Activated naive CD8-positive, alpha-beta T cell treated with anti-CD3 and anti-CD28 coated beads for 36 hours (primary cell): ENCODE measurements around the gene NLE1. TPM values are rescaled to one million over a fixed set of nuclear protein-coding genes. Genes with fewer than 3 reads are reported as not detected.
"Not testable (repeated sequence)": the region's sequence is repeated elsewhere in the genome, so short reads cannot be mapped to it uniquely, and the experiment has no call there.

ENCODE experiments used
- DNase-seq: peaks from one replicate; pipeline ENCODE4 v3.0.0; 2021
- H3K27ac Mint-ChIP-seq: one replicate; pipeline ENCODE4 v1.8.0; 2022; ENCODE audit warnings: mild to moderate bottlenecking, moderate library complexity, mixed read lengths
- H3K27me3 Mint-ChIP-seq: one replicate; pipeline ENCODE4 v1.8.0; 2022; ENCODE audit warnings: mild to moderate bottlenecking, mixed read lengths
- H3K36me3 Mint-ChIP-seq: one replicate; pipeline ENCODE4 v1.8.0; 2021; ENCODE audit warnings: mild to moderate bottlenecking, mixed read lengths
- H3K4me1 Mint-ChIP-seq: one replicate; pipeline ENCODE4 v1.8.0; 2021; ENCODE audit warnings: mixed read lengths
- H3K4me3 Mint-ChIP-seq: one replicate; pipeline ENCODE4 v1.8.0; 2022; ENCODE audit warnings: mild to moderate bottlenecking, moderate library complexity, mixed read lengths
- H3K9me3 Mint-ChIP-seq: one replicate; pipeline ENCODE4 v1.8.0; 2022; ENCODE audit warnings: mixed read lengths
- total RNA-seq, 2 experiments: library from RNA; stranded (reverse); gene quantifications; one replicate each; pipeline ENCODE4 v1.2.3, GENCODE V29; 2021

The NLE1 gene
- total RNA-seq, 2 experiments from 2014 or later = 59.9 to 61.8 TPM

- DNase-seq, H3K9me3 Mint-ChIP-seq, H3K36me3 Mint-ChIP-seq, H3K4me1 Mint-ChIP-seq, H3K4me3 Mint-ChIP-seq, H3K27ac Mint-ChIP-seq, H3K27me3 Mint-ChIP-seq: not testable (repeated sequence)
Measured at GRCh38 chr17:35151080-35151479, 9.0 kb upstream of the NLE1 start.

- no peak overlapping the region for H3K4me3 Mint-ChIP-seq
- no peak for DNase-seq
Measured at GRCh38 chr17:35149941-35150340, 7.8 kb upstream of the NLE1 start.

GRCh38 chr17:35148144-35148543 lies 6.0 kb upstream of the NLE1 start:
- no peak for DNase-seq
- Mint-ChIP-seq H3K4me1 (no peaks in the 10 kb centered on the region), H3K9me3 (no peaks in the 10 kb centered on the region), H3K4me3 (no peak overlapping the region), H3K27me3 (no peaks in the 10 kb centered on the region), H3K27ac (no peak overlapping the region), H3K36me3 (no peaks in the 10 kb centered on the region)

More at GRCh38 chr17:35149941-35150340, 7.8 kb upstream of the NLE1 start:
- Mint-ChIP-seq H3K9me3 (no peaks in the 10 kb centered on the region), H3K27me3 (no peaks in the 10 kb centered on the region), H3K27ac (no peak overlapping the region), H3K4me1 (no peaks in the 10 kb centered on the region), H3K36me3 (no peaks in the 10 kb centered on the region)

- no peak for DNase-seq
- H3K9me3 Mint-ChIP-seq = no peaks in the 10 kb centered on the region
- H3K27me3 Mint-ChIP-seq = no peaks in the 10 kb centered on the region
- no peak within 1 kb of the TSS for H3K4me3 Mint-ChIP-seq
- peak within 1 kb of the TSS; percentile 17 for H3K27ac Mint-ChIP-seq
- peaks cover 1% of the 10 kb centered on the region for H3K4me1 Mint-ChIP-seq
- no peaks in the 10 kb centered on the region for H3K36me3 Mint-ChIP-seq
Measured at GRCh38 chr17:35147375-35147905, 5.3 kb upstream of the NLE1 start, which contains the start of gene UNC45B. Gene UNC45B (plus strand): TSS chr17:35147817. CDS start chr17:35148264, 447 bp downstream.

DNA sequence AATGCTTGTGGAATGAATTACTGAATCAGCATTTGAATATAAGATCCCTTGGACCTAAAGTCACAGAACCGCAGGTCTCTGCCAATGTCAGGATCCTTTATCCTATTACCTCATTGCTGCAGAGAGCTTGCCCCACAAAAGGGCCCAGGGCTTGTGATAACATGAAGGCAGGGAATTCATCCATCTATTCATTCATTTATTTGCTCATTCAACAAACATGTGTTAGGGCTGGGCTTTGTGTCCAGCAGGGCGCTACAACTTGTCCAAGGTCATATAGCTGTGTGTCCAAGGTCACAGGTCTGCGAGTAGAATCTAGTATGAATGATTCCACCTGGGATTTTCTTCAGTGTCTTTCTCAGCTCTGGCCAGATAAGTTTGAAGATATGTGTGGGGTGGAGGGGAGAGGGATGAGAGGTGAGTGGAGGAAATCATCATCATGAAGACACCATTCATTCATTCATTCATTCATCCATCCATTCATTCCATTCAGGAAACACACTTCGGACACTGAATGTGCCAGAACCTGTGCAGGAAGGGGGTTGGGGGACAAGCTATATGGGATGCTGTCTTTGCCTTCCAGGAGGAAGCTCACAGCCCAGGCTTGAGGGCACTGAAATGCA lies 4.2 kb upstream of the NLE1 start:
- no peak for DNase-seq
- Mint-ChIP-seq H3K4me1 (peaks cover 3% of the 10 kb centered on the region), H3K9me3 (no peaks in the 10 kb centered on the region), H3K27me3 (no peaks in the 10 kb centered on the region), H3K4me3 (no peak overlapping the region), H3K27ac (no peak overlapping the region), H3K36me3 (peaks cover 2% of the 10 kb centered on the region)

- no peak for DNase-seq
- H3K36me3 Mint-ChIP-seq = peaks cover 14% of the 10 kb centered on the region
Measured at GRCh38 chr17:35144840-35145239, 2.7 kb upstream of the NLE1 start.

DNA sequence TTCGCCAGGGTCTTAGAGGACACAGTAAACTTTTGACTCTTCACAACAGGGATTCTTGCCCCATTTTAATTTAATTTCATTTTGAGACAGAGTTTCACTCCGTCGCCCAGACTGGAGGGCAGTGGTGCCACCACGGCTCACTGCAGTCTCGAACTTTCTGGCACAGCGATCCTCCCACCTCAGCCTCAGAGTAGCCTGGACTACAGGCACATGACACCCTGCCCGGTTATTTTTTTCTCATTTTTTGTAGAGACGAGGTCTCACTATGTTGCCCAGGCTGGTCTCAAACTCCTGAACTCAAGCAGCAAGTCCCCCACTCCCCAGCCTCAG lies 329 bp upstream of the NLE1 start:
- H3K9me3 Mint-ChIP-seq = no peaks in the 10 kb centered on the region
- H3K36me3 Mint-ChIP-seq = peaks cover 24% of the 10 kb centered on the region
- peaks cover 20% of the 10 kb centered on the region for H3K4me1 Mint-ChIP-seq
- peak overlapping the region; percentile 84 for H3K27ac Mint-ChIP-seq
- no peak for DNase-seq
- peak overlapping the region; percentile 84 for H3K4me3 Mint-ChIP-seq
- H3K27me3 Mint-ChIP-seq = no peaks in the 10 kb centered on the region

More at GRCh38 chr17:35144840-35145239, 2.7 kb upstream of the NLE1 start:
- Mint-ChIP-seq H3K27me3 (no peaks in the 10 kb centered on the region), H3K4me3 (no peak overlapping the region), H3K27ac (no peak overlapping the region), H3K9me3 (no peaks in the 10 kb centered on the region), H3K4me1 (peaks cover 11% of the 10 kb centered on the region)

DNA sequence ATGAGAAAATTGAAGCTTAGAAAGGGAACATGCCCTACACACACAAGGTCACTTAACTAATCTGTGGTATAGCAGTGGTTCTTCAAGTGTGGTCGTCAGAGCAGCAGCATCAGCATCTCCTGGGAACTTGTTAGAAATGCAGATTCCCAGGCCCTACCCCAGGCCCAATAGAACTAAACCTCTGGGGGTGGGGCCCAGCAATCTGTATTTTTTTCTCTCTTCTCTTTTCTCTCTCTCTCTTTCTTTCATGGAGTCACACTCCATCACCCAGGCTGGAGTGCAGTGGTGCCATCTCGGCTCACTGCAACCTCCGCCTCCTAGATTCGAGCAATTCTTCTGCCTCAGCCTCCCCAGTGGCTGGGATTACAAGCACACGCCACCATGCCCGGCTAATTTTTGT lies 3.9 kb downstream of the NLE1 start:
- H3K27me3 Mint-ChIP-seq = no peaks in the 10 kb centered on the region
- H3K27ac Mint-ChIP-seq = no peak overlapping the region
- no peak for DNase-seq
- no peaks in the 10 kb centered on the region for H3K9me3 Mint-ChIP-seq
- H3K36me3 Mint-ChIP-seq = peaks cover 32% of the 10 kb centered on the region
- H3K4me3 Mint-ChIP-seq = no peak overlapping the region
- H3K4me1 Mint-ChIP-seq = peaks cover 20% of the 10 kb centered on the region

DNA sequence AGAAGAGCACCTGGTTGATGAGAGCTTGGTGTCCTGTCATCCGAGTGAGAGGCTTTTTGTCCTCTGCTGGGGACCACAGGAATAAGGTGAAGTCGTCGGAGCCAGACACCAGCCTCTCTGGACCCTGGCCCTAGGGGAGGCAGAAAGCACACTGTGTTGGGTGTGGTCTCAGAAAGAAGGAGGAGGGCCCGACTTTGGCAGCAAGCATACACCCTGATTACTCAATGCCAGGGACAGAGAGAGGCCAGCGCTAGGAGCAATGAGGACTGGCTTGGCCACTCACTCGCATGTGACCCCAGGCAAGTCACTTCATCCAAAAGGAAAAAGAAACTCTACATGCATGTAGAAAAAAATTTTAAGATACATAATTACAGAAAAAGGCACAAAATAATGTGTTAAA lies 6.8 kb downstream of the NLE1 start:
- H3K4me3 Mint-ChIP-seq = no peak overlapping the region
- H3K36me3 Mint-ChIP-seq = peaks cover 26% of the 10 kb centered on the region
- peaks cover 15% of the 10 kb centered on the region for H3K4me1 Mint-ChIP-seq
- no peak overlapping the region for H3K27ac Mint-ChIP-seq
- no peaks in the 10 kb centered on the region for H3K27me3 Mint-ChIP-seq
- no peaks in the 10 kb centered on the region for H3K9me3 Mint-ChIP-seq
- no peak for DNase-seq

DNA sequence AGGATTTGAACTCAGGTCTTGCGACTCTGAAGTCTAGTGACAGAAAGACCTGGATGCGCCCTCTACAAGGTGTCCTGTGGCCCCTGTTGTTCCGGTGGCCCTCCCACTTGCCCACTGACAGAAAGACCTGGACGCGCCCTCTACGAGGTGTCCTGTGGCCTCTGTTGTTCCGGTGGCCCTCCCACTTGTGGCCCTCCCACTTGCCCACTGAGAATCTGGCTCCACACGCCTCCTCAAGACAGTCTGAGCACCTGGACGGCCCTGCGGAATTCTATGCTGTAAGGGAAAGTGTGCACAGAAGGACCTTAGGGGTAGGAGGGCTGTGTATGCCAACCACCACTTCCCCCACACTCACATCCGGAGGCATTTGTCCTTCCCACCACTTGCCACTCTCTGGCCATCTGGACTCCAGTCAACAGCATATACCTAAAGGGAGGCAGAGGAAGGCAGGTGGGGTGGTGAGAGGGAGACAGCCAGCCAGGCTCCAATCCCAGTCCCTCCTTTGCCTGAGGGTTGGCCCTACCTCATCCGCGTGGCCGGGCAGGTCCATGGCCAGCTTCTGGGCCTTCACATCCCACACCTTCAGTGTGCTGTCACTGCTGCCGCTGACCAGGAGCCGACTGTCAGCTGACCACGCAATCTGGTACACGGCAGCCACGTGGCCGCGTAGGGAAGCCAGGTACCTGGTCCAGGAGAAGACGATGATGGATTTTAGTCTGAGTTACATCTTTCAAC lies 9.1 kb downstream of the NLE1 start:
- peaks cover 7% of the 10 kb centered on the region for H3K4me1 Mint-ChIP-seq
- H3K27ac Mint-ChIP-seq = no peak overlapping the region
- no peaks in the 10 kb centered on the region for H3K27me3 Mint-ChIP-seq
- peaks cover 17% of the 10 kb centered on the region for H3K36me3 Mint-ChIP-seq
- H3K4me3 Mint-ChIP-seq = no peak overlapping the region
- no peak for DNase-seq
- H3K9me3 Mint-ChIP-seq = no peaks in the 10 kb centered on the region

- Mint-ChIP-seq H3K4me1 (peaks cover 7% of the 10 kb centered on the region), H3K27me3 (no peaks in the 10 kb centered on the region), H3K36me3 (peaks cover 15% of the 10 kb centered on the region), H3K27ac (no peak overlapping the region), H3K4me3 (no peak overlapping the region), H3K9me3 (no peaks in the 10 kb centered on the region)
- DNase-seq = no peak
Measured at GRCh38 chr17:35132099-35132498, 10.0 kb downstream of the NLE1 start.

GRCh38 chr17:35130392-35130791 lies 11.7 kb downstream of the NLE1 start:
- H3K9me3 Mint-ChIP-seq = no peaks in the 10 kb centered on the region
- no peak overlapping the region for H3K4me3 Mint-ChIP-seq
- H3K4me1 Mint-ChIP-seq = peaks cover 7% of the 10 kb centered on the region
- H3K27ac Mint-ChIP-seq = peak overlapping the region; percentile 56
- DNase-seq = no peak
- H3K36me3 Mint-ChIP-seq = peaks cover 11% of the 10 kb centered on the region
- no peaks in the 10 kb centered on the region for H3K27me3 Mint-ChIP-seq

GRCh38 chr17:35129973-35130351 lies 12.1 kb downstream of the NLE1 start:
- Mint-ChIP-seq H3K27me3 (no peaks in the 10 kb centered on the region), H3K9me3 (no peaks in the 10 kb centered on the region), H3K4me1 (peaks cover 7% of the 10 kb centered on the region), H3K4me3 (no peak overlapping the region), H3K27ac (peak overlapping the region; percentile 56), H3K36me3 (peaks cover 8% of the 10 kb centered on the region)
- DNase-seq = no peak

DNA sequence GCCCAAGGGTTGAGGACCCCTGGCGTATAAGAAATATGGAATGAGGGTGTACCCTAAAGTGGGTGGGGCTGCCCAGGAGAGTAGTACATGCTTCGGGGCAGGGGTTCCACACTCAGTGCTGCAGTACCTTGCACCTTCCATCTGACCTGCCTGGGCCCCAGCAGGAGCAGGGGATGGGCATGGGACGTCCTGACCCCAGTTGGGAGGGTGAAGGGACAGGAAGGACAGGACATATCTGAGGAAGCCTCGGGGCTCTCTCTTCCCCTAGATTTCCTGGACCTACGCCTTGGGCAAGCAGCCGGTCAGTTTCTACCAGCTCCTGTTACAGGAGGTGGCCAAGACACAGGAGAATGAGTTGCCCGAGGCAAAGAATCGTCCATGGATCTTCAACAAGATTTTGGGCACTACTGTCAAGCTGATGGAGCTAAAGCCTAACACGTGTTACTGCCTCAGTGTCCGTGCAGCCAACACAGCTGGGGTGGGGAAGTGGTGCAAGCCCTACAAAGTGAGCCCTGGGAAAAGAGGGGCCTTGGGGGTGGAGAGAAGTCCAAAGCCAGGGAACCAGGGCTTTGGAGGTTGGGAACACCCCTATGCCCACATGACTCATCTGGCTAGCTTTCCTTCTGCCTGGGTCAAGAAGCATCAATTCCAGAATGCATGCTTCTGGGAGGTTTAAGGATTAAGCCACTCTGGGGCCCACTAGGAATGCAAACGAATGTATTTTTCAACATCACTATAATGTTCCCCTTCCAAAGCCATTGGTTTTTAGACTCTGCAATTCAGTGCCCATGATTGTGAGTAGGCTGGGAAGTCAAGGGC lies 12.7 kb downstream of the NLE1 start:
- no peaks in the 10 kb centered on the region for H3K9me3 Mint-ChIP-seq
- no peak overlapping the region for H3K27ac Mint-ChIP-seq
- H3K27me3 Mint-ChIP-seq = no peaks in the 10 kb centered on the region
- peaks cover 7% of the 10 kb centered on the region for H3K4me1 Mint-ChIP-seq
- peaks cover 8% of the 10 kb centered on the region for H3K36me3 Mint-ChIP-seq
- no peak overlapping the region for H3K4me3 Mint-ChIP-seq
- DNase-seq = no peak
